Hepatic stellate cell (primary cell): ENCODE results near the gene OPN1MW.
"Not testable (repeated sequence)": the region's sequence is repeated elsewhere in the genome, so short reads cannot be mapped to it uniquely, and the experiment has no call there.

Experiments
- DNase-seq: peaks from one replicate; pipeline ENCODE4 v3.0.0; 2011; ENCODE audit warnings: low spot score

Gene OPN1MW

DNA sequence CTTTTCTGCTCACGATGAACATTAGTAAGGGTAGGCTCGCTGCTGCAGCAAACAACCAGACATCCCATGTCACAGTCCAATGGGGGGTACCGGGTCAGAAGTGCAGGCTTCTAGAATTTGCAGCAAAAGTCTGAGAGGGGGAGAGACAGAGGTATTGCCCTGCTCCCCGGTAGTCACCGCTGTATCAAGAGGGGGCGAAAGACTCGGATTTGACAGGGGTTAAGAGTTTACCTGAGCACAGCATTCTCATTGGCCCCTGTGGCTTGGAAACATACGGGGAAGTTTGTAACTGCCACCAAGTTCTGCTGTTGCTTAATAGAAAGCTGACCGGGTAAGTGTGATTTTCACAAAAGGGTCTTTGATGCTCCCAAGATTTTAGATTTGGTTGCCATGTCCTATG, 28.7 kb downstream of the OPN1MW start:
- not testable (repeated sequence) for DNase-seq

DNA sequence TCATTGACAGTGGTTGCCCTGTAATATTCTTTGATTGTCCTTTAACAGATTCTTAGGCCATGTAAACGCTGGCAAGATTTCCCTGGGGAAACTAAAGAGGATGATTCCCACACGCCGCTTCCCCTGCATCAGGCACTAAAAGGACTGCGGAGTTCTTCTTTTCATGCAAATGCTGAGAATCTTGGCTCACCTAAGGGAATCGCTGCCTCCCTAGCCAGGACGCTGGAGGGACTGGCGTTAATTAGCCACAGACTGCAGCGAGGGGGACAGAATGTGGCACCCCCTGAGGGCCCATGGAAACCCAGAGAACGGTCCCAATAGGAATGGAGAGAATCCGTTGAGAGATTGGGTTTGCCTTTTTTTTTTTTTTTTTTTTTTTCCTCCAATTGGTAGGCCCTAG, 29.1 kb downstream of the OPN1MW start:
- not testable (repeated sequence) for DNase-seq

DNA sequence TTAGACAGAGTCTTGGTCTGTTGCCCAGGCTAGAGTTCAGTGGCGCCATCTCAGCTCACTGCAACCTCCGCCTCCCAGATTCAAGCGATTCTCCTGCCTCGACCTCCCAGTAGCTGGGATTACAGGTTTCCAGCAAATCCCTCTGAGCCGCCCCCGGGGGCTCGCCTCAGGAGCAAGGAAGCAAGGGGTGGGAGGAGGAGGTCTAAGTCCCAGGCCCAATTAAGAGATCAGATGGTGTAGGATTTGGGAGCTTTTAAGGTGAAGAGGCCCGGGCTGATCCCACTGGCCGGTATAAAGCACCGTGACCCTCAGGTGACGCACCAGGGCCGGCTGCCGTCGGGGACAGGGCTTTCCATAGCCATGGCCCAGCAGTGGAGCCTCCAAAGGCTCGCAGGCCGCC, 37.1 kb downstream of the OPN1MW start, which contains the start of gene OPN1MW2:
TSS of gene OPN1MW2 (plus strand) at position 301 of the 400 bp plus-strand sequence. CDS start at position 361, 60 bp downstream.
- DNase-seq = not testable (repeated sequence)

DNA sequence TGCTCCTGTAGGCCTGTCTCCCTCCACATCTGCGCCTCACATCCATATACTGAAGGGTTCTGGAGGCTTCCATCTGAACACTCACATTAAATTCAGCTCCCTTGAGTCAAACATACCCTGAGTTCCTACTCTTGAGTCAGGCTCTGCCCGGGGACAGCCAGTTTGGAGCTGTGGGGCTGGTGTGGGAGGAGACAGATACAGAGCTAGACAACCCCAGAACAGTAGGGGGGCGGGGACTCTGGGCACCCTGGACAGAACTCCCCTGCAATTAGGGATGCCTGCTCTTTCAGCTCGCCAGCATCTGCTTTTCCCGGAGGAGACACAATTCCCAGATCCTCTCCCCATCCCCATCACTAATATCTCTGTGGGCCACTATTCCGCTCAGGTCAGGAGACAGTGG, 42.9 kb downstream of the OPN1MW start:
- not testable (repeated sequence) for DNase-seq

DNA sequence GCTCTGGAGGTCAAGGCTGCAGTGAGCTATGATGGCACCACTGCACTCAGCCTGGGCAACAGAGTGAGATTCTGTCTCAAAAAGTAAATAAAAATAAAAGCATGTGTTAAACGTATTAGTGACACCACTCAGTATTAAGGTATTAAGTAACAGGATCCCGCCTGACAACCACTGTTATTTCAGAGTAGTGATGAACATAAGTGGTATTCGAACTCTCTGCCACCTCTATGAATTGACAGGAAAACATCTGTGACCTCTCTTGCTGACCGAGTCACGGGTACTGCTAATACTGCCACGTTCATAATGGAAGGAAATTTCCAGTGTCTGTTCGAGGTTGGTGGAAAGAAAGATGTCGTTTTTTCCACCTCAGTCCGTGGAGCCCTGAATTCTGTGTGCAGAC, 44.3 kb downstream of the OPN1MW start:
- not testable (repeated sequence) for DNase-seq

DNA sequence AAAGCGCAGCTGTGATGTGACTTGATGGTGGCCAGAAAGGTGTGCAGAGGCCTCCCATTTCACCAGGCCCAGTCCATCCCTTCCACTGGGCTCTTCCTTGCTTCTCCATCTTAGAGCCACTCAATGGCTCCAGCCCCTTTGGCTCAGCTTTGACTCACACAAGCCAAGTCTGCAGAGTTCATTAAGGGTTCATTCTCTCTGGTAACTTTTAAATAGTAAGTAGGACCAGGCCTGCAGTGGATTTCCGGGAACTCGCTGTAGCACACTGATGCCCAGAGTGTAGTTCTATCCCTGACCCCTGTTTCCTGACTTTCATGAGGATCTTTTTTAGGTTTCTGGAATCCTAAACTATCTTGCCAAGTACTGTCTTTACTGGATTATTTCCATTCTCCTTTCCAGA, 49.0 kb downstream of the OPN1MW start:
- DNase-seq = not testable (repeated sequence)

DNA sequence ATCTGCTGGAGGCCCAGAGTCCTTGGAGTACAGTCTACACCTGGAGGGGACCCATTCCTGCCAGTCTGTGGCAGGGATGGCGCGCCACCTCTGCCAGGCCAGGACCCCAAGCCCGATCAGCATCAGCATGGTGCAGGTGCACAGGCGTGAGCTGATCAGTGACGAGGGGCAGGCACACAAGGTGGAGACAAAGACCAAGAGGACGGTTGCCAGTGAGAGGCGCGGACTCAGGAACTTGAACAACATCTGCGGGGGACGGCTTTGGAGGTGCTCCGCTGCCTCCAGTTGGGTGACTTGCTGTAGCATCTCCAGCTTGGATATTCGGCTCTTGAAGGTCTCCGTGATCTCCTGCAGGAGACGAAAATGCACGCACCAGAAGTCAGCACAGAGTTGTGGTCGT, 51.2 kb downstream of the OPN1MW start:
- not testable (repeated sequence) for DNase-seq

DNA sequence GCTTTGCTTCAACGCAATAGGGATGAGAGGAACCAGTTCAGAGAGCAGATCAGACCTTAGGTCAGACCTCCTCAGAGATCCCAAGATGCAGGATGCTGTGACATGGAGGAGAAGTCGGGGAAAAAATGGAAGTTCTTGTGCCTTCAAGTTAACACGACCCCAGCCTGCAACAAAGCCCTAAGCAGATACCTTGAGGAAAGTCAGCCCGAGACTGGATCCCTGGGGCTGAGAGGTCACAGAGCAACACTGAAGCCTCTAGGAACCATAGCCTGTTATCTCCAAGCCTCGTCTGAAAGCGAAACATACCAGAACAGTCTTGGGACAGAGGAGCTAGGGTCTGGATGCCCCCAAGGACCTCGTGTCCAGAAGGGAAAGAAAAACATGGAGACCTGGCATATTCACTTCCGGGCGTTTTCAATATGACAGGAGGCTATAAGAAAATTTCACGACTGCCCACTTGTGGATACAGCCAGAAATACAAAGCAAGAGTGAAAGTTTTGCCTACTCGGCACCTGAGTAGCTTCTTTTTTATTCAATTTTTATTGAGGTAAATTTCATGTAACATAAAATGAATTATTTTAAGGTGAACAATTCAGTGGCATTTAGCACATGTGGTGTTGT, 56.7 kb downstream of the OPN1MW start:
- not testable (repeated sequence) for DNase-seq

DNA sequence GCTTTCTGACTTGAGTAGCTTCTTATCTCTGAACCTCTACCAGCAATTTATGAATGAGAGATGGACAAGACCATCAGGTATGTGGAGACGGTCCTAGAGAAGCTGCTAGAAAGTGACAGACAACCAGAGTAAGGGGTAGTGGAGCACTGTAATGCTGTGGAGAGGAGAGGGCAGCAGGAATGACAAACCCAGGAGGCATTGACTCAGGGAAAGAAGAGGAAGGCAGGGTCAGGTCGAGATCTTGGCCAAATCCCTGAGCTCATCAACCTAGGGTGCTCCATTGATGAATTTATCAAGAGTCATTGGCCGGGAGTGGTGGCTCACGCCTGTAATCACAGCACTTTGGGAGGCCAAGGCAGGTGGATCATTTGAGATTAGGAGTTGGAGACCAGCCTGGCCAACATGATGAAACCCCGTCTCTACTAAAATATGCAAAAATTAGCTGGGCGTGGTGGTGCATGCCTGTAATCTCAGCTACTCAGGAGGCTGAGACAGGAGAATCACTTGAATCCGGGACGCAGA, 57.6 kb downstream of the OPN1MW start:
- DNase-seq = not testable (repeated sequence)
